ENCODE data around the gene OLIG3.

The OLIG3 gene

GRCh38 chr6:137490961-137491360 lies 3.2 kb downstream of the OLIG3 start:
- in situ Hi-C loops (cut with MboI; ENCODE audit: low pct_unique_long_range_greater_than_20kb, low sequenced_read_pairs, unreplicated experiment) = no loop called here
- TF ChIP-seq, protein P1, sequence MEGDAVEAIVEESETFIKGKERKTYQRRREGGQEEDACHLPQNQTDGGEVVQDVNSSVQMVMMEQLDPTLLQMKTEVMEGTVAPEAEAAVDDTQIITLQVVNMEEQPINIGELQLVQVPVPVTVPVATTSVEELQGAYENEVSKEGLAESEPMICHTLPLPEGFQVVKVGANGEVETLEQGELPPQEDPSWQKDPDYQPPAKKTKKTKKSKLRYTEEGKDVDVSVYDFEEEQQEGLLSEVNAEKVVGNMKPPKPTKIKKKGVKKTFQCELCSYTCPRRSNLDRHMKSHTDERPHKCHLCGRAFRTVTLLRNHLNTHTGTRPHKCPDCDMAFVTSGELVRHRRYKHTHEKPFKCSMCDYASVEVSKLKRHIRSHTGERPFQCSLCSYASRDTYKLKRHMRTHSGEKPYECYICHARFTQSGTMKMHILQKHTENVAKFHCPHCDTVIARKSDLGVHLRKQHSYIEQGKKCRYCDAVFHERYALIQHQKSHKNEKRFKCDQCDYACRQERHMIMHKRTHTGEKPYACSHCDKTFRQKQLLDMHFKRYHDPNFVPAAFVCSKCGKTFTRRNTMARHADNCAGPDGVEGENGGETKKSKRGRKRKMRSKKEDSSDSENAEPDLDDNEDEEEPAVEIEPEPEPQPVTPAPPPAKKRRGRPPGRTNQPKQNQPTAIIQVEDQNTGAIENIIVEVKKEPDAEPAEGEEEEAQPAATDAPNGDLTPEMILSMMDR (IDR thresholded peaks at IDR 0.05; ENCODE audit: extremely low read depth, insufficient read depth, missing control alignments) = no peak
- DNase-seq (ENCODE audit: low spot score) = no peak

DNA sequence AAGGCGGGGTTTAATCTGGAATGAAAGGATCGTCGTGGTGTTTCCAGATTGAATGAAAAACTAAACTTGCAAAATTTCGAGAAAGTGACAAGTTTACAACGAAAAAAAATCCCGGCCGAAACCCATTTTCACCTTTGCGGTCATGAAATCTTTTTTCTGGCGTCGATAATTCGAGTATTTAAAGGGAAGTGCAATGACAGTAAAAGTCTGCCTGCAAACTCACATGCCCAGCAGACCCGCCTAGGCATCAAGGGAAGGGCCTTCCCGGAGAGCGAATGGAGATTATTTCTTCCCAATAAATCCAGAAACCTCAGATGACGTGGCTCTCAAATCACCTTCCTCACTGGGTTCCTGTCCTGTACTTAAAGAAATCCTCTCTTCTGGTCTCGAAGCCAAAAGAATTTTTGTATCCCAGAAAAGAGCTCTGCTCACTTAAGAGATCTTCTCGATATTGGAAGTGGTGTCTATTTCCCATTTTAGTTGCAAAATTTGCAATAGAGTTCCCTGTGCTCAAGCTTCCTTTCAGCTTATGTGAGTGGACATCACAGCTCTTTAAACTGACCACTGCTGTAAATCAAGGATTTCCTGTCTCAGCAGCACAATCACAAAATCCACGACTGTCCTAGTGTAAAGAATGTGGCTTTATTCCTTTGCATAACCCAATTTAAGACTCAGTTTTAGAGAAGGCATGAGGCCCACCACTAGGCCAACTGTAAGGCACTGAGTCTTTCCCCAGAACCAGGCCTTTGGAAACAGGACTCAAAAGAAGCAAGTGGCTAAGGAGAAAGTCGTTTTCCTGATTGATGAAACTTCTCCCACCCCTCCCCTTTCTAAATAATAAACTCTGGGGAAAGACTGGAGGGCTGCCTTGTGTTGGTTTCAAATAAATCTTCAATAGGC lies 3.9 kb downstream of the OLIG3 start:
- DNase-seq (ENCODE audit: low spot score) = no peak
- in situ Hi-C loops (cut with MboI; ENCODE audit: low pct_unique_long_range_greater_than_20kb, low sequenced_read_pairs, unreplicated experiment) = no loop called here
- TF ChIP-seq, protein P1 (IDR thresholded peaks at IDR 0.05; ENCODE audit: extremely low read depth, insufficient read depth, missing control alignments) = no peak

- TF ChIP-seq, protein P1 (IDR thresholded peaks at IDR 0.05; ENCODE audit: extremely low read depth, insufficient read depth, missing control alignments) = no peak
- DNase-seq (ENCODE audit: low spot score) = peak; percentile 44
These were observed 4.9 kb downstream of the OLIG3 start for GRCh38 chr6:137489046-137490005.

GRCh38 chr6:137488150-137489045 lies 5.8 kb downstream of the OLIG3 start:
- in situ Hi-C loops (cut with MboI; ENCODE audit: low pct_unique_long_range_greater_than_20kb, low sequenced_read_pairs, unreplicated experiment) = no loop called here
- TF ChIP-seq, protein P1 (IDR thresholded peaks at IDR 0.05; ENCODE audit: extremely low read depth, insufficient read depth, missing control alignments) = no peak
- DNase-seq (ENCODE audit: low spot score) = peak; percentile 41

More at GRCh38 chr6:137489046-137490005, 4.9 kb downstream of the OLIG3 start:
- in situ Hi-C loops (cut with MboI; ENCODE audit: low pct_unique_long_range_greater_than_20kb, low sequenced_read_pairs, unreplicated experiment) = no loop called here

DNA sequence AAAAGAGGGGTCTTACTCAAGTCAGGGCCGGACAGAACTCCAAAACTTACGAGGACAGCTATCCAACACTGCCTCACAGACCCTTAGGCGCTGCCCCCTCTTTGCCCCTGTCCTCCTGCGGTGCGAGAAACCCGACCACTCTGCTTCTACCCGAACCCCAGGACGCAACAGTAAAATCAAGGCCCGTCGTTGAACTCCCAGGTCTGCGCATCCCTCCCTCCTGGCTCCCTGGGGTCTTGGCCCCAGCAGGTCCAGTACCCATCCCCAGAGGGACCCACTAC lies 6.4 kb downstream of the OLIG3 start:
- DNase-seq (ENCODE audit: low spot score) = no peak
- in situ Hi-C loops (cut with MboI; ENCODE audit: low pct_unique_long_range_greater_than_20kb, low sequenced_read_pairs, unreplicated experiment) = no loop called here
- TF ChIP-seq, protein P1 (IDR thresholded peaks at IDR 0.05; ENCODE audit: extremely low read depth, insufficient read depth, missing control alignments) = no peak
